Activated CD4-positive, CD25-positive, alpha-beta regulatory T cell (primary cell): Measurements from ENCODE around the gene NOVA1.

Experiments
- DNase-seq, 4 experiments: peaks; one replicate each; lab custom pipeline; 2025; lab: John Stamatoyannopoulos, UW

NOVA1 gene

GRCh38 chr14:26448181-26448855 lies 149.5 kb downstream of the NOVA1 start:
- no peak for DNase-seq

DNA sequence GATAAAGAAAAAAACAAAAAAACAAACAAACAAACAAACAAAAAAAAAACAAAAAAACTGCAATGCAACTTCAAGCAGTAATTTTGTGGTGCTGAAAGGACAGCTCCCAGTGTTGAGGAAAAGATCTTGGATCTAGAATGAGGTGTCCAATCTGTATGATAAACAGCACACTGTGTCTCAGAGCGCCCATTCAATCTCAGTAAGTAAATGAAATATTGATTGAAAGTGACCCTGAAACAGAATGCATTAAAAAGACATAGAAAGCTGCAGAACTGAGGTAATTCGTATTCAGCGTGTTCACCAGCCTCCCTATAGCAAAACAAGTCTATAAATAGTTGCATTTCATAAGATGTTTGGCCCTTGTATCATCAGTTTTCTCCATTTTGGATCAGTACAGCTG lies 153.0 kb downstream of the NOVA1 start:
- no peak for DNase-seq

DNA sequence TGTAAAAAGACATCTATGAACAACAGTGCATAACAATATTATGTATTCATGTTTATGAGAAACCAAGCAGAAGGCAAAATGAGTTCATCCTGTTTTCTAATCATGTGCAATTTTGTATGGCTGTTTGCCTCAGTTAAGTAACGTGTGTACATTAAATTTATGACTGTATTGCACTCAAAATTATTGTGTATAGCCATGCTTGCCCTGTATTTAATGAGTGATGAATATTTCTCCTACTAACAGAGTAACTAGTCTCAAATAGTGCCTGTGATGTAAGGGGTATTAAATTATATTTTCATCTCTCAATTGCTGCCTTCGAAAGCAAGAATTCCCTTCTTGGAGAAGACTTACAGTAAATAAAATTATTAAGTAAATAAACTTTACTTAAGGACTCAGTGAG lies 154.2 kb downstream of the NOVA1 start:
- no peak for DNase-seq

DNA sequence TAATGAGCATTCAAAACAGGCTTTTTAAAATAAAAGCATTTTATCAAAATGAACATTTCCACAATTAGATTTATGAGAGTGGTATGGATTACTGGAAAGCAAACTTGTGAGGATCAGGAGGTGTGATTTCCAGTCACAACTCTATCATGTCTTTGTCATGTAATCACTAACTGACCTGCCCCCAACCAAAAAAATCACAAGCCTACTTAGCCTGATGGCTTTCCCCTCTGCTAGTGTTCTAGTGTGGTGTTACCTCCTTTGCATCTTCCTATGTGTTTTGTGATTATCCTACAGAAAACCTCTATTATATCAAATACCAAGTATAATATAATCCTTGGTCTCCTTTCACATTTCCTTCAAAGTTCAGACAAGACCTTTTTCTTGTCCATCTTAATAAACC lies 168.6 kb downstream of the NOVA1 start:
- no peak for DNase-seq

DNA sequence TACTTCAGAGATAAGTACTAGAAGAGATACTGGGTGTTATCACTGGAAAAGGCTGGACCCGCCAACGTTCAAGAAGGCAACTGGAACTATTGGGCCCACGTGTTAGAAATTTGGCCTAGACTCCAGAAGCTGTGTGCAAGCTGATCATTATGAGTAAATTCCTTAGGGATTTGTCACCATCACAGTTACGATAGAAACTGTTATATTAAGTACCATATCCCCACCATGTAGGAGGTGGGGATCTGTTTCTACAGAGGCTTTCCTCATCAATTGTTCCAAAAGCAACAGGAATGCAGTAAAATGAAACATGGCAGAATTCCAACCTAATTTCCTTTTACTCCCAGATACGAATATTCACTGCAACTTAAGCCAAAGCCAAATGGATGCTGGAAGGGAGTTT lies 170.7 kb downstream of the NOVA1 start:
- no peak for DNase-seq

- DNase-seq: no peak
Measured at GRCh38 chr14:26424537-26424936, 173.3 kb downstream of the NOVA1 start.

DNA sequence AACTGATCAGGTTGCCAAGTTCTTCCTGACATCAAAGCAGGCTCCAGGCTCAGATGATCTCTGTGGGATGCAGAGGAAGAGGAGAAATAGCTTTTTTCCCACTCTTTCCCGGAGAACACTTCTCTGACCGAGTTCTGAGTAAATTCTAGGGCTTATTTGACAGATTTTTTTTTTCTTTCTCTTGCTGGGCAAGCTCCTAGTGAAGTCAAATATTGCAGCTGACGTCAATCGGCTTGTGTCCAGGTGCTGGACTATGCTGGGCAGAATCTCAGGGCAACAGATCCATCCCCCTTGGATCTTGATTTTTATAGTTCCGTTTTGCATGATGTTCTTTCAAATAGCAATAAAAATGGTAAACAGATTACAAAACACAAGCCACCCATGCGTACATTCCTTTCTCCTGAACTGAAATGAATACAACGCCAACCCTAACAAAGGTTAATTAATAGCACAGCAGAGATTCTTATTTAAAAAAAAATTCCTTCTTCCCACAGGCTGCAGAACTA lies 182.2 kb downstream of the NOVA1 start:
- DNase-seq: no peak

DNA sequence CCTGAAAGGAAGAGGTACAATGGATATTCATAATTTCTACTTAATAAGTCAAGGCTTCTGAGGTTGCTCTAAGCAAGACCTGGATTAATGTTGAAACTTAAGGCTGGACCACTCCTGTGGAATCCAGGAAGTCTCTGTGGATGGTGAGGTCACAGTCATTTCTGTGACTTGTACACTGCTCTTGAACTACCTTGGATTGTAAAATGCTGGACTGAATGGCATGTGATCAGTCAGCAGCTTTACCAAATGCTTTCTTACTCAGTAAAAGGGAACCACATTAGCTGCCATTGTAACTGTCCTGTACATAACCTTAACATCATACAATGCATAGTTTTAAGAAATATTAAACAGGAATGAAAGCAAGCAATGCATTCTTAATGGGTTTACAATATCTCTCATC lies 182.9 kb downstream of the NOVA1 start:
- no peak for DNase-seq

GRCh38 chr14:26414103-26414502 lies 183.7 kb downstream of the NOVA1 start:
- DNase-seq: no peak

GRCh38 chr14:26412421-26412820 lies 185.4 kb downstream of the NOVA1 start:
- no peak for DNase-seq

- DNase-seq: no peak
Measured at GRCh38 chr14:26410189-26410685, 187.6 kb downstream of the NOVA1 start.

DNA sequence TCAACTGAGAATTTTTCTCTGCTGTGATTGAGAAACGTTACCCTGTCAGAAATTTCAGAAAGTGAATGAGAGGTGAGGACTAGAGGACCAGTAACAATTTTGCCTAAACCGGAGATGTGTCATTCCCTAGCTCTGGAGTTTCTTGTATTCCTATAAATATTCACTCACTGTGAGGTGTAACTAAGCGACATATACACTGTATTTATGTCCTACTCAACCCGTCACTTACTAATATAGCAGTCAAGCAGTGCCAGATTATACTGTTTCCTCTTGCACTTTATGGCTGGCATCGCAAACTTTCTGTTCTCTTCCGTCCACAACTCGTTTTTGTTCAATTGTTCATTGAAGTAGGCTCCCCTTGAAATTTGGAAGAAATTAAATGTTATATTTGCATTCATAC lies 192.9 kb downstream of the NOVA1 start:
- DNase-seq: no peak

- no peak for DNase-seq
Measured at GRCh38 chr14:26403760-26404159, 194.1 kb downstream of the NOVA1 start.

- no peak for DNase-seq
Measured at GRCh38 chr14:26402126-26402525, 195.7 kb downstream of the NOVA1 start.

GRCh38 chr14:26401179-26401968 lies 196.5 kb downstream of the NOVA1 start:
- DNase-seq: no peak

DNA sequence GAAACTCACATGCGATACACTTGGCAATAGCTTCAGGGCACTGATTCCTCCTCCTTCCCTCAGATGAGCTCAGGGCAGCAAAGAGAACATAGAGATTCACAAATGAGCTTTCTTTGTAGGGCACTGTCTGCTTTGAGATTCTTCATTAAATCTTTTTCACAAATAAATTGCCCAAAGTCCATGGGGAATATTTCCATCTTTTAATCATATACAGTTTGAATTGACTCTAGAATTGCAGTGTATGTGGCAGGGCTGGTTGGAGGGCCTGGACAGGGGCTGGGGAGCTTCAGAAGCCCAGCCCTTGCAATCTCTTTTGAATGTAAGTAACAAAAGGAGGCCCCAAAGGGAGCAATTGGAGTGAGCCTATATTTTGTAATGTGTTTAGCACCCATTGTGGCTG lies 197.5 kb downstream of the NOVA1 start:
- no peak for DNase-seq

- DNase-seq: no peak
Measured at GRCh38 chr14:26398616-26399015, 199.2 kb downstream of the NOVA1 start.
